NOMO-1 treated with DMSO at 0.1 percent for 48 hours (cell line): ENCODE measurements around the gene PSMA6.
"Not testable (repeated sequence)": the region's sequence is repeated elsewhere in the genome, so short reads cannot be mapped to it uniquely, and the experiment has no call there.

Experiments
- DNase-seq: peaks from one replicate; lab custom pipeline; 2025; ENCODE audit not compliant: unreplicated experiment; lab: John Stamatoyannopoulos, UW

PSMA6 gene

DNA sequence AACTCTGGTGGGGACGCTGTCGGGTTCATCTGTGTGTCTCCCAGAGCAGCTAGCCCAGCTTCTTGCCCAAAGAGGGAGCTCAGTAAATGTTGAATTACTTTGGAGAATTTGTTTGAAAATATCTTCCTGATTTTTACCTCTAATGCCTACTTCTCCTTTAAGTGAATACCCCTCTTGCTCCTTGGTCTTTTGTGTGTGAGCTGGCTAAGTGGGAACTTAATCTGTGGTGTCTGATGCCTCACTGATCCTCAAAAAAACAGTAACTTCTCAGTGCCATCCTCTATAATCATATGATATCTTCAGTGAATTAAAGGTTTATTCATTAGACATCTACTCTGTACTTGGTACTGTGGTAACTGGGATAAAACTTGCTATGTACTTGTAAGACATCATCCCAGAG, 7.7 kb upstream of the PSMA6 start:
- DNase-seq, result no peak

GRCh38 chr14:35285168-35286002, 6.8 kb upstream of the PSMA6 start:
- DNase-seq, result peak; percentile 96

- peak; percentile 50 for DNase-seq
Measured at GRCh38 chr14:35286003-35286600, 6.1 kb upstream of the PSMA6 start.

DNA sequence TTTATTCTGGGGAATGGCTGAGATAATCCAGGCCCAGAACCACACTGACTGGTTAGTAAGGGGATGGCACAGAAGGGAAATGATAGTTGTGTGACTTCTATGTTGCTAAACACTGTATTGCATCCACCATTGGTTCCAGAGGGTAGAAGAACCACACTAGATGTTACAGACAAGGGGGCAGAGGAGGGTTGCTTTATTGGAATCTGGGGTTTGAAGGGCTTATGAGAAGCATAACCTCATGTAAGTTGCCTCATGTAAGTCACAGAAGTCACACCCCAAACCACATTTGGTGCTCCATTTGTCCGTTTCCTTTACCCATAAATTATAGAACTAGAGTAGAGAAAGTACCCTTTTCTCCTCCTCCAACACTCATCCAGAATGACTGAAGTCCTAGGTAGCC, 5.5 kb upstream of the PSMA6 start:
- DNase-seq, result peak; percentile 89

DNA sequence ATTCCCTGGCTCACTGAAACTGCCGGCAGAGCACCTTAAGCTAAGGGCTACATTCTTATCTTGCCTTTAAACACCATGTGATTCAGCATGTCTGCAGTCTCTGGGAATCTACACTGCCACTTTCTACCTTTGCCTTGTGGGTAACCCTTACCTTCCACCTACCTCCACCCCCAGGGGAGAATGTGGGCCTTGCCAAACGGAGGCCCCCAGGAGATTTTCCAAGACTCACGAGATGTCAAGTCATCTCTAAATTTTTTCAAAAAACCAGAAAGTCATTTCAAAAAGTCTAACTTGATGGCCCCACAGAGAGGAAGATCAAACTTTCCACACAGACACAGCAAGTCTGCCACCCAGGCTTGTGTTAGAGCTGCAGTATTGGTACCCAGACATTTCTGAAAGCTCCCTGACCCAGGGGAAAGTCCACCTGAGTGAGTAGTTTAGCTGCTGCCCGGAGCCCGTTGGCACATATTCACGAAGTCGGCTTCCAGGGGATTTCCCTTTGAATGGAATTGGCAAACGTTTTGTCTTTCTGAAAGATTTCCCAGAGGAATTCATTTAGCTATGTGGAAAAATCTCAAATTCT, 4.7 kb upstream of the PSMA6 start:
- DNase-seq, result no peak

- no peak for DNase-seq
Measured at GRCh38 chr14:35289623-35290022, 2.6 kb upstream of the PSMA6 start.

- DNase-seq, result peak; percentile 37
Measured at GRCh38 chr14:35292770-35293561, 784 bp downstream of the PSMA6 start.

DNA sequence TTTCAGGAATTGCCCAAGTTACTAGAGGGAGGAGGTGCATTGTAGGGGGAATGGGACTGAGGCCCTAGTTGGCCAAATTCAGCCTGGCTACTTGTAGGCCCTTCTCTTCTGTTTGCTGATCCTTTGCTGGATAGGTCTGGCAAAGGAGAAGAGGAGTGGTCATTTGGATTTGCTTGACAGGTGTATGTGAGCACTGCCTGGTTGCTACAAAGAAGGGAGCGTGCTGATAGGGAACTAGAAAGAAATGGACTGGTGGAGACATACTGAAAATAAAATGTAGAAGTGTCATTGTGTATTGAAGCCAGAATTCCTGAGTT, 3.6 kb downstream of the PSMA6 start:
- DNase-seq, result no peak

GRCh38 chr14:35296545-35296944, 4.4 kb downstream of the PSMA6 start:
- DNase-seq, result no peak

DNA sequence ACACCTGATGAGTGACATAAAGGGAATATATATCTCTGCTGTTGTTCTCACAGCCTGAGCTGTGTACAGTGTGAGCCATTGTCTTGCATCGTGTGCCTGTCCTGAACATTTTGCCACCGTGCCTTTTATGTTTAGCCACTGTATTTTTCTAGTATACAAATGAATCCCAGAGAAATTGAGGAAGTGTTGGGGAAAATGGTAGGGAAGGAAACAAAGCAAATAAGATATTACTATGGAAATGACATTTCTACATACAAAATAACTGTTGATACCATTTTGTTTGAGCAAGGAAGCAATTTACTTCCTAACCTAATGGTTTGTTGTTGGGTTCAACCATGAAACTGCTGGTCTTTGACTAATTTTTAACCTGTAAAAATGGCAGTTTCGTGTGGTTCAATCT, 5.5 kb downstream of the PSMA6 start:
- no peak for DNase-seq

DNA sequence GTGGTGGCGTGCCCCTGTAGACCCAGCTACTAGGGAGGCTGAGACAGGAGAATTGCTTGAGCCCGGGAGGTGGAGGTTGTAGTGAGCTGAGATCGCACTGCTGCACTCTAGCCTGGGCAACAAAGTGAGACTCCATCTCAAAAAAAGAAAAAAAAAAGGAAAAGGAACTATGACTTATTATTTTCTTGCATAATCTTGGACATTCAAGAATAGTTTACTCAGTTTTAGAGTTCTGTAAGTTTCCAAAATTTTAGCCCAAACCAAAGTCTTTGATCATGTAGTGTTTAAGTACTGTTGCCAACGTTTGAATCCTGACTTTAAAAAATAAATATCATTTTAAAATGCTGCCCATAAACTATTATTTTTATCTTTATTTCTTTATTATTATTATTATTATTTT, 6.2 kb downstream of the PSMA6 start:
- DNase-seq, result no peak

DNA sequence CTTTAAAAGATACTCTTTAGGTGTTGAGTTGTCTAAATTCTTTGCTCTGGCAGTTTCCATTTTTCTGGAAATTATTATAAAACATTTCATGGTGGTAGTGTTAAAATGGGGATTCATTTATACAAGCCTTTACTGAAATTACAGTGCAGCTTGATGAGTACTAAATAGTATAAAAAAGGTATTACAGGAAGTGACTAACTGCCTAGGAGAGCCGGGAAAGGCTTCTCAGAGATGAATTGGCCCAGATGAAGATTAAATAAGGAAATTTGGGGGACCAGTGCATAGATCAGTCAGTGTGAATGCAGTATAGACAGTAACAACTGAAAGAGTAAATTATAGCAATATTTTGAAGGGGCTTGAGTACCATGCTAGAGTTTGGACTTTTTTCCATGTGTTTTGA, 7.5 kb downstream of the PSMA6 start:
- DNase-seq, result no peak

GRCh38 chr14:35300228-35300627, 8.0 kb downstream of the PSMA6 start:
- no peak for DNase-seq

DNA sequence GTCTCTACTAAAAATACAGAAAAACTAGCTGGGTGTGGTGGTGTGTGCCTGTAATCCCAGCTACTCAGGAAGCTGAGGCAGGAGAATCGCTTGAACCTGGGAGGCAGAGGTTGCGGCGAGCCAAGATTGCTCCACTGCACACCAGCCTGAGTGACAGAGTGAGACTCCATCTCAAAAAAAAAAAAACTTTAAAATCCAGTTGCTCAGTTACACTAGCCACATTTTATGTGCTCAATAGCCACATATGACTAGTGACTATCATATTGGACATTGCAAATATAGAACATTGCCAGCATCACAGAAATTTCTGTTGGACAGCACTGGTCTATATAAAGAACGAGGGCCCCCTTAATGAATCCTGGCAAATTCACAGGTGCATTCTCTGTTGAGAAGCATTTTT, 9.2 kb downstream of the PSMA6 start:
- DNase-seq, result not testable (repeated sequence)

- no peak for DNase-seq
Measured at GRCh38 chr14:35301735-35302528, 9.8 kb downstream of the PSMA6 start.

DNA sequence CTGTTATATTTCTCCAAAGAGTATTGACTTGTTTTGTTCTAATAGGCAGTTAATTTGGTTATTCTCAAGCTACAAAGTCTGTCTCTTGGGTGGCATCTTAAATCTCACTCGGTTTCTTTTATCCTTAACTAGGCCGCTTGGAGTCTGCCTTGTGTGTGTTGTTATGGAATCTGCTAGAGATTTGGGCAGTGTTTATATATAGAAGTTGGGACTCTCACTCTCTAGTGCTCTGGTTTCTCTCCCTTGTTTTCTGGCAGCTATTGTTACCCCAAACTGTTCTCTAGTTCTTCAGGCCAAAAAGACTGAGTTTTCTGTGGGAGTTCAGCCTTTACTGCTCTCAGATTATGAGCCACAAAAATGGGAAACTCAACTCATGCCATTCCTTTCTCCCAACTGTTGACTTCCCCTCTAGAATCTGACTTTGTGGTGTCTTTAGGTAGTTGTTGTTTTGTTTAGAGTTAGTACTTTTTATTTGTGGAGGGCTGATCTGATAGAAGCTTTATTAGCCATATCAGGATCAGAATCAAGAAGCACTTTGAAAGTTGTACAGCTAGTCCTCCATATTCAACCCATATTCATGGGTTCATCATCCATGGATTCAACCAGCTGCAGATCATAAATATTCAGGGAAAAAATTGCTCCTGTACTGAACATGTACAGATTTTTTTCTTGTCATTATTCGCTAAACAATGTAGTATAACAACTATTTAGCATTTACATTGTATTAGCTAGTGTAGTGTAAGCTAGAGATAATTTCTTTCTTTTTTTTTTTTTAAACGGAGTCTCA, 11.2 kb downstream of the PSMA6 start:
- DNase-seq, result no peak

- DNase-seq, result peak; percentile 10
Measured at GRCh38 chr14:35304812-35305462, 12.8 kb downstream of the PSMA6 start.

GRCh38 chr14:35305633-35306032, 13.5 kb downstream of the PSMA6 start:
- no peak for DNase-seq

- DNase-seq, result no peak
Measured at GRCh38 chr14:35306114-35306513, 13.9 kb downstream of the PSMA6 start.

- no peak for DNase-seq
Measured at GRCh38 chr14:35317820-35318219, 25.6 kb downstream of the PSMA6 start.
